Endodermal cell (in vitro differentiated cells): ENCODE measurements around the gene DRG1. TPM values are rescaled to one million over a fixed set of nuclear protein-coding genes. Genes with fewer than 3 reads are reported as not detected.

Experiments used
- DNase-seq: peaks from one replicate; pipeline ENCODE4 v3.0.0-alpha.2; 2017
- H3K27ac ChIP-seq: 2 replicates; pipeline ENCODE4 v1.5.1; 2013; ENCODE audit warnings: mild to moderate bottlenecking, low read depth, low read length, moderate library complexity
- H3K27me3 ChIP-seq: 2 replicates; pipeline ENCODE4 v1.6.1; 2013; ENCODE audit warnings: mild to moderate bottlenecking, low read length, moderate library complexity; ENCODE audit not compliant: insufficient read depth, control insufficient read depth, poor library complexity, severe bottlenecking
- H3K36me3 ChIP-seq: 2 replicates; pipeline ENCODE4 v1.7.0; 2013; ENCODE audit warnings: mild to moderate bottlenecking, low read length, moderate library complexity; ENCODE audit not compliant: control insufficient read depth, insufficient read depth
- H3K4me1 ChIP-seq: one replicate; pipeline ENCODE4 v1.7.0; 2013; ENCODE audit warnings: low read length; ENCODE audit not compliant: control insufficient read depth, insufficient read depth
- H3K4me3 ChIP-seq: 2 replicates; pipeline ENCODE4 v1.5.1; 2013; ENCODE audit warnings: mild to moderate bottlenecking, low read length, moderate library complexity
- H3K9ac ChIP-seq: 2 replicates; pipeline ENCODE4 v1.6.1; 2013; ENCODE audit warnings: mild to moderate bottlenecking, low read length, moderate library complexity; ENCODE audit not compliant: poor library complexity, severe bottlenecking; ENCODE audit errors: extremely low read depth
- H3K9me3 ChIP-seq: 2 replicates; pipeline ENCODE4 v1.6.1; 2013; ENCODE audit warnings: mild to moderate bottlenecking, low read length, moderate library complexity; ENCODE audit not compliant: control insufficient read depth
- H3K27ac Mint-ChIP-seq: 2 replicates; pipeline ENCODE4 v1.8.0; 2020; ENCODE audit warnings: mixed read lengths
- H3K27me3 Mint-ChIP-seq: 2 replicates; pipeline ENCODE4 v1.8.0; 2021; ENCODE audit warnings: mild to moderate bottlenecking, mixed read lengths; ENCODE audit not compliant: insufficient read depth
- H3K36me3 Mint-ChIP-seq: 2 replicates; pipeline ENCODE4 v1.8.0; 2020; ENCODE audit warnings: low read depth, mixed read lengths
- H3K4me1 Mint-ChIP-seq: 2 replicates; pipeline ENCODE4 v1.8.0; 2020; ENCODE audit warnings: mixed read lengths
- H3K4me3 Mint-ChIP-seq: 2 replicates; pipeline ENCODE4 v1.8.0; 2020; ENCODE audit warnings: mild to moderate bottlenecking, moderate library complexity, mixed read lengths
- H3K9me3 Mint-ChIP-seq: 2 replicates; pipeline ENCODE4 v1.8.0; 2020; ENCODE audit warnings: mild to moderate bottlenecking, mixed read lengths
- WGBS, 2 experiments: methylation state at CpG; one replicate each; pipeline versions ENCODE4 v1.1.5 to v1.1.7; 2013; ENCODE audit warnings: missing lambda C conversion rate in 2 of 2, mixed read lengths in 1 of 2; ENCODE audit not compliant: insufficient coverage in 1 of 2, insufficient read length in 1 of 2; 5-methylcytosine and 5-hydroxymethylcytosine counted together
- total RNA-seq, 2 donors: library from RNA; stranded (reverse); fragmentation: NEBNext Ultra II Directional in 1 of 2; extraction: Animal tissue kit (Norgen Biotek cat#: 25700) in 1 of 2; gene quantifications; 2 replicates in 1 of 2; 3 replicates in 1 of 2; pipeline ENCODE4 v1.2.1, GENCODE V29; 2021
- TF ChIP-seq, protein P1 (sequence below): fragments of 200-600 bp; sonication (generic); conservative IDR thresholded peaks from 2 replicates; pipeline ENCODE4 v1.5.0; 2021; ENCODE audit warnings: antibody characterized with exemption, mild to moderate bottlenecking

The DRG1 gene
- total RNA-seq, 2 donors from 2014 or later = 79.9 to 93.5 TPM

GRCh38 chr22:31442768-31443489, 43.5 kb downstream of the DRG1 start:
- Histone ChIP-seq H3K4me3 (no peak overlapping the region), H3K4me1 (peaks cover 5% of the 10 kb centered on the region), H3K9me3 (no peaks in the 10 kb centered on the region), H3K9ac (no peak overlapping the region), H3K36me3 (peaks cover 91% of the 10 kb centered on the region), H3K27ac (no peak overlapping the region), H3K27me3 (no peaks in the 10 kb centered on the region)
- 74 to 100% methylated on average over 3 to 5 of the region's 5 CpGs for WGBS, 2 experiments
- Mint-ChIP-seq H3K4me1 (peaks cover 10% of the 10 kb centered on the region), H3K36me3 (peaks cover 75% of the 10 kb centered on the region), H3K4me3 (no peak overlapping the region), H3K27ac (peak overlapping the region; percentile 27), H3K27me3 (no peaks in the 10 kb centered on the region), H3K9me3 (no peaks in the 10 kb centered on the region)
- DNase-seq = peak; percentile 53
- TF ChIP-seq, protein P1, sequence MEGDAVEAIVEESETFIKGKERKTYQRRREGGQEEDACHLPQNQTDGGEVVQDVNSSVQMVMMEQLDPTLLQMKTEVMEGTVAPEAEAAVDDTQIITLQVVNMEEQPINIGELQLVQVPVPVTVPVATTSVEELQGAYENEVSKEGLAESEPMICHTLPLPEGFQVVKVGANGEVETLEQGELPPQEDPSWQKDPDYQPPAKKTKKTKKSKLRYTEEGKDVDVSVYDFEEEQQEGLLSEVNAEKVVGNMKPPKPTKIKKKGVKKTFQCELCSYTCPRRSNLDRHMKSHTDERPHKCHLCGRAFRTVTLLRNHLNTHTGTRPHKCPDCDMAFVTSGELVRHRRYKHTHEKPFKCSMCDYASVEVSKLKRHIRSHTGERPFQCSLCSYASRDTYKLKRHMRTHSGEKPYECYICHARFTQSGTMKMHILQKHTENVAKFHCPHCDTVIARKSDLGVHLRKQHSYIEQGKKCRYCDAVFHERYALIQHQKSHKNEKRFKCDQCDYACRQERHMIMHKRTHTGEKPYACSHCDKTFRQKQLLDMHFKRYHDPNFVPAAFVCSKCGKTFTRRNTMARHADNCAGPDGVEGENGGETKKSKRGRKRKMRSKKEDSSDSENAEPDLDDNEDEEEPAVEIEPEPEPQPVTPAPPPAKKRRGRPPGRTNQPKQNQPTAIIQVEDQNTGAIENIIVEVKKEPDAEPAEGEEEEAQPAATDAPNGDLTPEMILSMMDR = peak; percentile 22

DNA sequence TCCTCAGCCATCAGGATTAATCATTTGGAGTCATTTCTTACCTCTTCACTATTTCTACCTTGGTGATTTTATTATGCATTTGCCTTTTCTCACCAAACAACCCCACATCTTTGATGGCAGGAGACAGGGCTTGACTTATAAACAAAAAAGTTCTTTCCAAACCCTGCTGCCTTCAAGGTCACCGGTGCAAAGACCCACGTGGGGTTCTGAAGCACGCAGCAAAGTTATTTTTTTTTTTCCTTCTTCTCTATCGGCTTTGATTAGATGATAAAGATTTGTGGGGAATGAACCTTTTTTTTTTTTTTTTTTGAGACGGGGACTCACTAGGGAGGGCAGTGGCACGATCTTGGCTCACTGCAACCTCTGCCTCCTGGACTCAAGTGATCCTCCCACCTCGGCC, 44.1 kb downstream of the DRG1 start:
- peaks cover 10% of the 10 kb centered on the region for H3K4me1 Mint-ChIP-seq
- no peak overlapping the region for H3K27ac ChIP-seq

DNA sequence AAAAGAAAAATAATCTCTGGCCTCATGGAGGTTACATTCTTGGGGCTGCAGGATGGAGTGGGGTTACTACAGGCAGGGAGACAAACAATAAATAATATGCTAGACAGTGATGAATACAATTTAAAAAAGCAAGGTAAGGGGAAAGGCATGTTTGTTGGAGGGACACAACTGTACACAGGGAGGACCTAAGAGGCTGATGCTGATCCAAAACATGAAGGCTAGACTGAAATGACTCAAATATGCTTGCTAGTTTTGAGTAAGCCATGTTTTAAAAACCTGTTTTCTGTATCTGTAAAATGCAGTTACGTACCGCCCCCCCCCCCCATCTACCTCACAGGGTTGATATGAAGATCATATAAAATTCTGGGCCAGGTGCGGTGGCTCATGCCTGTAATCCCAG, 46.2 kb downstream of the DRG1 start:
- H3K27me3 Mint-ChIP-seq = no peaks in the 10 kb centered on the region
- DNase-seq = no peak
- 92% methylated on average over 3 of the region's 3 CpGs; no CpG with 5 or more reads in 1 of the 2 experiments for WGBS, 2 experiments
- H3K4me3 Mint-ChIP-seq = no peak overlapping the region
- Histone ChIP-seq H3K9ac (no peak overlapping the region), H3K27ac (no peak overlapping the region), H3K27me3 (no peaks in the 10 kb centered on the region), H3K36me3 (peaks cover 84% of the 10 kb centered on the region), H3K4me1 (peaks cover 5% of the 10 kb centered on the region), H3K9me3 (no peaks in the 10 kb centered on the region), H3K4me3 (no peak overlapping the region)
- TF ChIP-seq, protein P1 = no peak
- peaks cover 66% of the 10 kb centered on the region for H3K36me3 Mint-ChIP-seq
- H3K9me3 Mint-ChIP-seq = no peaks in the 10 kb centered on the region
- H3K4me1 Mint-ChIP-seq = peaks cover 10% of the 10 kb centered on the region
- H3K27ac Mint-ChIP-seq = no peak overlapping the region

More for the DNA sequence above, 44.1 kb downstream of the DRG1 start:
- H3K9me3 Mint-ChIP-seq = no peaks in the 10 kb centered on the region
- no peak overlapping the region for H3K4me3 Mint-ChIP-seq
- Histone ChIP-seq H3K27me3 (no peaks in the 10 kb centered on the region), H3K4me3 (no peak overlapping the region), H3K36me3 (peaks cover 90% of the 10 kb centered on the region), H3K9me3 (no peaks in the 10 kb centered on the region), H3K9ac (no peak overlapping the region), H3K4me1 (peaks cover 5% of the 10 kb centered on the region)
- TF ChIP-seq, protein P1 = no peak
- no peaks in the 10 kb centered on the region for H3K27me3 Mint-ChIP-seq
- DNase-seq = no peak
- WGBS, 2 experiments = 98 to 100% methylated on average over 2 to 6 of the region's 7 CpGs
- H3K27ac Mint-ChIP-seq = peak overlapping the region; percentile 27
- H3K36me3 Mint-ChIP-seq = peaks cover 77% of the 10 kb centered on the region
